ENCODE results near the gene KLF16. TPM values are rescaled to one million over a fixed set of nuclear protein-coding genes. Genes with fewer than 3 reads are reported as not detected.

The KLF16 gene
- total RNA-seq, 1 experiment from 2014 or later = 26.7 TPM

GRCh38 chr19:1859331-1859781 is 4.0 kb downstream of the KLF16 start:
- peaks cover 20% of the 10 kb centered on the region for H3K4me1 ChIP-seq (replicated peaks; ENCODE audit: insufficient read depth)
- H3K27ac ChIP-seq = no peak overlapping the region
- no peak overlapping the region for H3K4me2 ChIP-seq

GRCh38 chr19:1858412-1859081 is 4.8 kb downstream of the KLF16 start:
- H3K79me2 ChIP-seq (ENCODE audit: low read depth) = peaks cover 76% of the 10 kb centered on the region
- H3K9me3 ChIP-seq (ENCODE audit: insufficient read depth, low read depth) = no peaks in the 10 kb centered on the region
- H3F3A ChIP-seq (ENCODE audit: insufficient read depth, low read depth) = peaks cover 8% of the 10 kb centered on the region; the same call in 1 of the 2 replicates
- peaks cover 20% of the 10 kb centered on the region for H3K4me1 ChIP-seq (replicated peaks; ENCODE audit: insufficient read depth)
- no peaks in the 10 kb centered on the region for H3K27me3 ChIP-seq (ENCODE audit: insufficient read depth, low read depth)
- ChIA-PET CTCF (no interaction called here), POLR2A (ENCODE audit: unreplicated experiment) (no interaction called here)
- intact Hi-C loops (cut with micrococcal nuclease; ENCODE audit: unreplicated experiment) = no loop called here
- no TSS peak for BruUV-seq (replicated peaks)
- no peak overlapping the region for H3K27ac ChIP-seq
- H3K36me3 ChIP-seq (ENCODE audit: low read depth) = no peaks in the 10 kb centered on the region
- H3K9me2 ChIP-seq (ENCODE audit: insufficient read depth) = no peaks in the 10 kb centered on the region
- no peak overlapping the region for H2AFZ ChIP-seq
- H4K20me1 ChIP-seq (ENCODE audit: insufficient read depth) = peaks cover 53% of the 10 kb centered on the region
- TF ChIP-seq CTCF (conservative IDR thresholded peaks at IDR 0.05) (no peak), EZH2 (IDR thresholded peaks at IDR 0.05; ENCODE audit: low read depth) (no peak)
- H3K4me2 ChIP-seq = no peak overlapping the region
- DNase-seq = no peak
- H3K4me3 ChIP-seq = no peak overlapping the region

More at GRCh38 chr19:1859331-1859781, 4.0 kb downstream of the KLF16 start:
- BruUV-seq (replicated peaks) = no TSS peak
- DNase-seq = no peak
- no peaks in the 10 kb centered on the region for H3K9me2 ChIP-seq (ENCODE audit: insufficient read depth)
- H3F3A ChIP-seq (ENCODE audit: insufficient read depth, low read depth) = peaks cover 8% of the 10 kb centered on the region; the same call in 1 of the 2 replicates
- no peak overlapping the region for H2AFZ ChIP-seq
- H3K27me3 ChIP-seq (ENCODE audit: insufficient read depth, low read depth) = no peaks in the 10 kb centered on the region
- no peaks in the 10 kb centered on the region for H3K9me3 ChIP-seq (ENCODE audit: insufficient read depth, low read depth)
- ChIA-PET POLR2A (ENCODE audit: unreplicated experiment) (interaction anchor here (0.5 kb wide), 1 partner anchor 164 kb away, joined by 22 read pairs; no protein-coding TSS in a partner anchor), CTCF (no interaction called here)
- peaks cover 74% of the 10 kb centered on the region for H3K79me2 ChIP-seq (ENCODE audit: low read depth)
- TF ChIP-seq CTCF (conservative IDR thresholded peaks at IDR 0.05) (no peak), EZH2 (IDR thresholded peaks at IDR 0.05; ENCODE audit: low read depth) (no peak)
- intact Hi-C loops (cut with micrococcal nuclease; ENCODE audit: unreplicated experiment) = no loop called here
- H3K36me3 ChIP-seq (ENCODE audit: low read depth) = no peaks in the 10 kb centered on the region
- no peak overlapping the region for H3K4me3 ChIP-seq
- peaks cover 53% of the 10 kb centered on the region for H4K20me1 ChIP-seq (ENCODE audit: insufficient read depth)

- Histone ChIP-seq H3K27me3 (ENCODE audit: insufficient read depth, low read depth) (no peaks in the 10 kb centered on the region), H3K9me2 (ENCODE audit: insufficient read depth) (no peaks in the 10 kb centered on the region), H3K27ac (no peak overlapping the region), H3K36me3 (ENCODE audit: low read depth) (no peaks in the 10 kb centered on the region), H3K4me3 (no peak overlapping the region), H3K4me2 (no peak overlapping the region), H3F3A (ENCODE audit: insufficient read depth, low read depth) (peaks cover 8% of the 10 kb centered on the region; the same call in 1 of the 2 replicates), H4K20me1 (ENCODE audit: insufficient read depth) (peaks cover 53% of the 10 kb centered on the region), H2AFZ (no peak overlapping the region), H3K79me2 (ENCODE audit: low read depth) (peaks cover 84% of the 10 kb centered on the region), H3K4me1 (replicated peaks; ENCODE audit: insufficient read depth) (peaks cover 20% of the 10 kb centered on the region), H3K9me3 (ENCODE audit: insufficient read depth, low read depth) (no peaks in the 10 kb centered on the region)
- intact Hi-C loops (cut with micrococcal nuclease; ENCODE audit: unreplicated experiment) = no loop called here
- CTCF ChIA-PET = no interaction called here
- TF ChIP-seq CTCF (conservative IDR thresholded peaks at IDR 0.05) = no peak
- TF ChIP-seq EZH2 (IDR thresholded peaks at IDR 0.05; ENCODE audit: low read depth) = no peak
- no peak for DNase-seq
- no TSS peak for BruUV-seq (replicated peaks)
- POLR2A ChIA-PET (ENCODE audit: unreplicated experiment) = interaction anchor here (0.6 kb wide), 1 partner anchor 696 kb away, joined by 15 read pairs; no protein-coding TSS in a partner anchor
Observed at GRCh38 chr19:1857648-1858326, 5.6 kb downstream of the KLF16 start.

Data from PC-9 (cell line).